ENCODE data around the gene CIAO2B.

GRCh38 chr16:66908116-66908515, 26.1 kb downstream of the CIAO2B start:
- TF ChIP-seq CTCF (IDR thresholded peaks at IDR 0.05) (no peak), POLR2A (IDR thresholded peaks at IDR 0.05) (no peak), EP300 (IDR thresholded peaks at IDR 0.05) (no peak), POLR2AphosphoS5 (IDR thresholded peaks at IDR 0.05) (no peak)

Data from sigmoid colon (tissue), 4 donors.